Measurements from ENCODE around the gene TLE2.
"Not testable (repeated sequence)": the region's sequence is repeated elsewhere in the genome, so short reads cannot be mapped to it uniquely, and the experiment has no call there.

Gene TLE2

DNA sequence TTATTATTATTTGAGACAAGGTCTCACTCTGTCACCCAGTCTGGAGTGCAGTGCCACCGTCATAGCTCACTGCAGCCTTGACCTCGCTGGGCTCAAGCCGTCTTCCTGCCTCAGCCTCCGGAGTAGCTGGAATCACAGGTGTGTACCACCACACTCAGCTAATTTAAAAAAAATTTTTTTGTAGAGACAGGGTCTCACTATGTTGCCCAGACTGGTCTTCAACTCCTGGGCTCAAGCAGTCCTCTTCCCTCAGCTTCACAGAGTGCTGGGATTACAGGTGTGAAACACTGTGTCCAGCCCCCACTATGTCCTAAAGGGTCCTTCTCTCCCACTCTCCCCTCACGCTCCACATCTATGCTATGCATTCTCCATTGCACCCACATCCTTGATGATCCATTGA is 9.1 kb upstream of the TLE2 start:
- no peak for DNase-seq (ENCODE audit: low read depth, low spot score)

DNA sequence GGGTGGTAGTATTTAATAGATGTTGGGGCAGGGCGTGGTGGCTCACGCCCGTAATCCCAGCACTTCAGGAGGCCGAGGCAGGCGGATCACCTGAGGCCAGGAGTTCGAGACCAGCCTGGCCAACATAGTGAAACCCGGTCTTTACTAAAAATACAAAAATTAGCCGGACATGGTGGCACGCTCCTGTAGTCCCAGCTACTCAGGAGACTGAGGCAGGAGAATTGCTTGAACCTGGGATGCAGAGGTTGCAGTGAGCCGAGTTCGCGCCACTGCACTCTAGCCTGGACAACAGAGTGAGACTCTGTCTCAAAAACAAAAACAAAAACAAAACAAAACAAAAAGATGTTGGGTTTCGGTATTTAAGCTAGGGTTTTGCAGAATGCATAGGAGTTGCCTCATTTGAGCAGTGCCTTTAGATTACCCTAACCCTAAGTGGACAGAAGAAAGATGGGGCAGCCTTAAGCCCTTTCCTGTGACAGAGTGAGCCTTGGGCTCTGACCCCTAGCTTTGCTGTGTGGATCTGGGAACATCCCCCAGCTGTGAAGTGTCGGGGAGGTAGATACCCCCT is 8.0 kb upstream of the TLE2 start:
- not testable (repeated sequence) for DNase-seq (ENCODE audit: low read depth, low spot score)

DNA sequence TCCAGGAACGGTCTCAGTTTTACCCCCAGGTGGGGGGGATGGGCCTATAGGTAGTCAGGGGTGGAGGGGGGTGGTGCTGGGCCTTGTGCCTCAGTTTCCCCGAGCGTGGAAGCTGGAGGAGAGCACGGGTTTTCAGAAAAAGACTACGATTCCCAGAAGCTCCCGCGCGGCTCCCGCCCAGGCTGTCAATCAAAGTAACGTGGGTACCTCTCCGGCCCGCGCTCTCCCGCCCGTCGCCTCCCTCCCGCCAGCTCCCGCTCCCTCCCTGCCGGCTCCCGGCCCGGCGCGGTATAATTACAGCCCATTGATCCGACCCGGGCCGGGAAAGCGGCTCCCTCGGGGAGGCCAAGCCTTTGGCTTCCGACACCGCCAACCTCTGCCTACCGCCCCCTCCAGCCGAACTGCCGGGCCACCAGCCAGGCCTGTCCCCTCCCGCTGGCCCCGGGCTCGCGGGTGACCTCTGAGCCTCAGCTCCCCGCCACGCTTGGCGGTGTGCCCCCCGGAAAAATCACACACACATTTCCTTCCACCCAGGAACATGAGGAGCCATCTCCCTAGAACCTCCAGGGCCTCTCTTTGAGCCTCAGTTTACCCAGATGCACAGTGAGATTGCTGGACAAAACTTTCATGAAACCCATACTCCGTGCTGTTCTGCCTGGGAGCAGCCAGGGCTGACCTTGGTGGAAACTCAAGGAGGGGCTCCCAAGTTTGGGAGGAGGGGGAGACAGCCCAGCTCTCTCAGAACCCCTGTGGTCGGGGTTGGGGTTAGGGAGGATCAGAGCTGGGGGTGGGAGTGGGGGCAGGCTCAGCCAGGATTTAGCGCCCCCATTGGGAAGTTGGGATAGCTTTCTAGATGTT is 7.3 kb upstream of the TLE2 start:
- DNase-seq (ENCODE audit: low read depth, low spot score): peak; percentile 98

DNA sequence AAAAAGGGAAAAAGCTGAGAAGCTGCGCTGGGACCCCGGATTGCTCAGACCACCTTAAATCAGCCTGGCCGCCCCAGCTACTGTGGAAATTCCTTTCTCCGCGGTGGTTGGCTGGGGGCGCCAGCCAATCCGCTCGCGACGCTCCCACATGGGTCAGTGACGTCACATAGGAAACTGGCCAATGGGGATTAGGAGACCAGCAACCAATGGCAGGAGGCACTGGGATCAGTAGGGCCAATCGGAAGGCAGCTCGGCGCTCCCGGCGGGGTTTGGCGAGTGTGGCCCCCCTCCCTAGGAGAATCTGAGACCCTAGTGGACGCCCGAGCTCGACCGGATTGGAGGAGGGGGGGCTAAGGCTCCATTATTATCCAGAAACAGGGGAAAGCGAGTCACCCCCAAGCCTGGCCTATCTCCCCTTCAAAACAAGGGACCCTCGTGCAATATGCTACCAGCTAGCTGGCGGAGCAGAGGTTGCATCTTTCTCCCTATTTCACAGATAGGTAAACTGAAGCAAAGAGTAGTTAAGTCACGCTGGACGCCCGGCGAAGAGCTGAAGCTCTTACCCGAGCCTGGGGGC is 6.5 kb upstream of the TLE2 start:
- DNase-seq (ENCODE audit: low read depth, low spot score): peak; percentile 100

DNA sequence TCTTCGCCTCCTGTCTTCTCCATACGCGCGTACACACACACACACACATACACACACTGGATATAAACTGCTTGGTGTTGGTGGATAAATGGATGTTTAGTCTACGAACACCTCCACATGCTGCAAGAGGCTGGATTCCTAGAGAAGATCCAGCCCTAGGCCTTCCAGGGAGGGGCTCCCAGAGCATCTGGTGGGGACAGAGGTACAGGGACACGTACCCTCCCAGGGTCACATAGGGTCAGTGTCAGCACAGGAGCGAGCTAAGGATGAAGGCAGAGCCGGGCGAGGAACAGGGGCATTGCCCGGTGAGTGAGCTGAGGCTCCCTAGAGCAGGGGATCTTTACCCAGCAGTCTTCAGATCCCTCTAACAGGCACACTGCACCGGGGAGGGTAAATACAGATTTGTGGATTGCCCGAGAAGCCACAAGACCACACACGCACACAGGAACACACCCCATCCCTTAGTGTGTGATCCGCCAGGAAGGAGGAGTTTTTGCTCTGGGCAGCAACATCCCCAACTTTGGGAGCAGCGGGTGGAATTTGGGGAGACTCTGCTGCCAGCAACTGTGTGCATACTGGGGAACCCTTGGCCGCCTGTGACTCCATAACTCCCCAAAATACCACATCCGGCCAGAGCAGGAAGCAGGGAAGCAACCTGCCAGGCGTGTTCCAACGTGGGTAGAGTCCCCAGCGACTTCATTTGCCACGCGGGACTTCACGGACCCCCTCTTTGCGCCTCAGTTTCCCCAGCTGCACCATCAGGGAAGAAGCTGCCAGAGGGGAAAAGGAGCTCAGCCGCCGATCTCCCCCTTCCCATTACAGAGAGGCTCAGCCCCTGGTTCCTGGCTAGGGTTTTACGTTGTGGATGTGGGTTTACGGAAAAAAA is 5.8 kb upstream of the TLE2 start:
- DNase-seq (ENCODE audit: low read depth, low spot score): peak; percentile 66

DNA sequence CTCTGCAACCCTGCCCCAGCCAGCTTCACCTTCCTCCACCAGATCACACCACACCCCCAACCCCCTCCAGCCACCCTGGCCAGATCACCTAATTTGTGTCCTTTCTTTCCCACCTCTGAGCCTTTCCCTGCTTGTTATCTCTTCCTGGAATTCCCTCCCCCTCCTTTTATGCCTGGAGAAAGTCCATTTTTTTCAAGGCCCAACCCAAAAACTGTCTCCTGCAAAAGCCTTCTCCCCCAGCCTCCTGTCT is 5.3 kb upstream of the TLE2 start:
- DNase-seq (ENCODE audit: low read depth, low spot score): peak; percentile 91

DNA sequence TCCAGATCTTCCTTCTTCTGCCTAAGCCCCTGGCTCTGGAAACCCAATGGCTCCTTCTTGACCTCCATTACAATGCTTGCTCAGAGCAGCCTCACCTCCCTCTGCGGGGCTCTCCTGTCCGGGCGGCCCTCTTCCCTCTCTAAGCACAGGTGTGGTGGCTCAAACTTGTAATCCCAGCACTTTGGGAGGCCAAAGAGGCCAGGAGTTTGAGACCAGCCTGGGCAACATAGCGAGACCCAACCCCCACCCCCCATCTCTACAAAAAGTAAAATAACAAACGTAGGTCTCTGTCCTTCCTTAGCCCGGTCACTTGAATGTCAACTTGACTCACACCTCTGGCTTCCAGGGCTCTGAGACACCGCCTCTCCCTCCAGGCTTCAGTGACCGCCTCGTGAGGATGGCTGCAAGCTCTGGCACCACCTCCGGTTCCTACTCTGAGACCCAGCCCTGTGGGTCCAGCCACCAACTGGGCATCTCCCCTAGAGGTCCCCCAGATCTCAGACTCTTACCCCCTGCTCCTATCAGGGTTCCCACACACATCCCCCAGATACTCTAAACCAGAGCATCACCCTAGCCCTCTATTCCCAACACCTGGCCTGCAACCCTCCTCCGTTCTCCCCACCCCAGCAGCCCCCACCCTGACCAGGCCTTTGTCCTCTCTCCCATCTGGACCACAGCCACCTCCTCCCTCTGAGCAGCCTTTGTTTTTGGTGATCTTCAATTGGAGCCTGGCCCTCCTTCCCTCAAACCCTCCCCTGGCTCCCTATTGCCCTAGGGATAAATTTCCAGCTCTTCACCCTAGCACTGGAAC is 4.7 kb upstream of the TLE2 start:
- DNase-seq (ENCODE audit: low read depth, low spot score): peak; percentile 4

DNA sequence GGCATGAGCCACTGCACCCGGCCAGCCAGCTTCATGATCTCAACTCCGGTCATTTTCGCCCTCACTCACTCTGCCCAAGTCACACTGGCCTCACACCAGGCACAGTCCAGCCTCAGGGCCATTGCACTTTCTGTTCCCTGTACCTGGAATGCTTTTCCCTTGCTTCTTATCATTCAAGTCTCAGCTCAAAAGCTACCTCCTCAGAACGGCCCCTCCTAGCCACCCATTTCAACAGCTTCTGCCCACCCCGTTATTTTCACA is 2.5 kb upstream of the TLE2 start:
- DNase-seq (ENCODE audit: low read depth, low spot score): no peak

DNA sequence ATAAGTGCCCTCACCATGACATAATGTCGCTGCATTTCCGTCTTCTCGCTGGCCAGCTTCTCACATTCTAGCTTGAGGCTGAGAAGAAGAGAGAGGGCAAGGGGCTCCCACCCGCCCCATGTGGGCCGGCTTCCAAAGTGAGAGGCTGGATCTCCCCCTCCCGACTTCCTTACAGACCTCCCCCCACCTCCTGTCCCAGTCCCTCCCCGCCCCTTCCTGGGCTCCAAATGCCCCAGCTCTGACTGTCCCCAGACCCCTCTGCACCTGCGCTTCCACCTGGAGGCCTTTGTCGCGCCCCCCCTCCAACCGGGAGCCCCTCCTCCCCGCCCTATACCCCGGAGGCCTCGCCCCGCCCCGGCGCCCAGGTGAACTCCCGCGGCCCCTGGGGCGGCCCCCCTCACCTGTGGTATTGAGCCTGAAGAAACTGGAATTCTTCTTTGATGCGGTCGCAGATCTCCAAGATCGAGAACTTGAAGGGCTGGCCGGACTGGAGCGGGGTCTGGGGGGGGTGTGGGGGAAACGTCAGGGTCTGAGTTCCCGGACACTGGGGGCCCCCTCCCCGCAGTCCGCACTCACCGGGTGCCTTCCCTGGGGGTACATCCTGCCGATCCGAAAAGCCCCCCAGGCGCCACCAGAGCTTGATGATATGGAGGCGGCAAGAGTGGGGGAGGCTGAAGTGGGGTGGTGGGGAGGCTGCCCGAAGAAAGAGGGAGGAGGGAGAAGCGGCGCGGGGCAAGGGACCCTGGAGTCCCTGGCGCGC is 595 bp downstream of the TLE2 start:
- DNase-seq (ENCODE audit: low read depth, low spot score): no peak

DNA sequence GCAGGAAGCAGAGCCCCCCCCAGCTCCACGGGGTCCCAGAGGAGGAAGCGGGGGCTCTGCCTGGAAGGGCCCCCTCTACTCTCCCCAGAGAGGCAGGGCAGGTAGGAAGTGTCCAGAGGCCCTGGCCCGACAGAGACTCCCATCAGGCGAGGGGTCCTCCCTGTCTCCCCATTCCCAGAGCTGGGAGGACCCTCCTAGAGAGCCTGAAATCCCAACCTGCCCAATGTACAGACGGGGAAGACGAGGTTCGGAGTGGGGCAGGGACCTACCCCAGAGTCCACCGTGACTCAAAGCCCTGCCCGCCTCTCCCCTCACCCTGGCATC is 1.1 kb downstream of the TLE2 start:
- no peak for DNase-seq (ENCODE audit: low read depth, low spot score)

DNA sequence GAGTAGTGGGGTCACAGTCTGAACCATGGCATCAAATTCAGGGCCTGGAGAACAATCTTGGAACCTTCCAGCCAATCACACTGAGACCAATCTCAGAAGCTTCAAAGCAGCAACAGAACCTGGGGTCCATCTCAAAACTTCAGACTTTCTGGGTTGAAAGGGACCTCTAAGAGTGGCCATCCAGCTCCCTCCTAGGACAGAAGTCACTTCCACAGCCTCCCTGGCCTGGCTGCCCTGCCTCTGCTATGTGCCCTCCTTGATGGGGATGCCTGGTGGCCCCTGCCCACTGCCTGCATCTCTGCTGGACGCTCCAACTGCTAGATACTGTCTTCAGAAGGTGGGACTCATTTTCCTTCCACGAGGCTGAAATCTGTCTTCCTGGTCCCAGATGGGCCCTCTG is 1.8 kb downstream of the TLE2 start:
- no peak for DNase-seq (ENCODE audit: low read depth, low spot score)

DNA sequence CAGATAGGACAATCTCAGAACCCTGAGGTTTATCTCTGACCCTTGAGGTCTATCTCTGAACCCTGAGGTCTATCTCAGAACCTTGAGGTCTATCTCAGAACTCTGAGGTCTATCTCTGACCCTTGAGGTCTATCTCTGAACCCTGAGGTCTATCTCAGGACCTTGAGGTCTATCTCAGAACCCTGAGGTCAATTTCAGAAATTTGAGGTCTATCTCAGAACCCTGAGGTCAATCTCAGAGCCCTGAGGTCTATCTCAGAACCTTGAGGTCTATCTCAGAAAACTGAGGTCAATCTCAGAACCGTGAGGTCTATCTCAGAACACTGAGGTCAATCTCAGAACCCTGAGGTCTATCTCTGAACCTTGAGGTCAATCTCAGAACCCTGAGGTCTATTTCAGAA is 2.3 kb downstream of the TLE2 start:
- DNase-seq (ENCODE audit: low read depth, low spot score): no peak

DNA sequence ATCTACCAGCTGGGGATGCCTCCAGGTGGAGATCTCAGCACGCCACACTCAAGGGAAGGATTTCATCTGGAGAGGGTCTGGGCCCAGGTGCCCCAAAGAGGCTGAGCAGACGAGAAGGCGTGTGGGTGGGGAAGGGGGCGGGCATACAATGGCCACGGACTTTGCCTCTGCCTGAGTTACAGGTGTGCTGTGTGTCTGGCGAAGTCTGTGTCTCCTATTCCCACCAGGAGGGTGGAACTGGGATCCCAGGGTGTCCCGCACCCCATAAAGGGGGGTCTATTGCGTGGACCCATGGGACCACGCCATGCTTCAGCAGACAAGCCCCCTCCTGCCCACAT is 3.6 kb downstream of the TLE2 start:
- DNase-seq (ENCODE audit: low read depth, low spot score): no peak

DNA sequence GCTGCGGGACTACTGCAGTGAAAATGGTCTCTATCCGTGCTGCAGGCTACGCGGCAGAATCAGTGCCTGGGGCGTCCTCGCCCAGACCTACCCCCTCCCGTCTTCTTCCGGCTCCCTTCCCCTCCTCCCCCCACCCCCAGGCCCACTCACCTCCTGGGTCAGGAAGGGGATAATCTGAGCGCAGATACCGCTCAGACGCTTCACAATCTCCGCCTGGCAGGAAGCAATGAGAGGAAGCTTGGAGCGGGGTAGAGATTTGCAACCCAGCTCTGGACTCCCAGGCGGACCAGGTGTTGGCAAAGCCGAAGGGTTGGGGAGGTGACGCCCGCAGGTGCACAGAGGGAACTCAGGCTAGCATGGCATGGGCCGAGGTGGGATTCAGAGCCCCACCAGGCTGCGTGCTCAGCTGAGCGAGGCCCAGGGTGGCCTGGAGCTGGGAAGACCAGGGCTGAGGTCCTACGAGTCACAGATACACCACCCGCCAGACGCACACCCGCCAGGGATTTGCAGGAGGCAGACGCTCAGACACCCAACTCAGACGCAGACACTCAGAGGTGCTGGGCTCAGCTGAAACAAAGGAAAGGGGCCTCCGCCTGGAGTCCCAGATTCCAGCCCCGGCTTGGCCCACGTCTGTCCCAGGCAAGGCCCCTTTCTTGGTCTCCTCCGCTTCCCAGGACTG is 4.1 kb downstream of the TLE2 start:
- peak; percentile 74 for DNase-seq (ENCODE audit: low read depth, low spot score)

DNA sequence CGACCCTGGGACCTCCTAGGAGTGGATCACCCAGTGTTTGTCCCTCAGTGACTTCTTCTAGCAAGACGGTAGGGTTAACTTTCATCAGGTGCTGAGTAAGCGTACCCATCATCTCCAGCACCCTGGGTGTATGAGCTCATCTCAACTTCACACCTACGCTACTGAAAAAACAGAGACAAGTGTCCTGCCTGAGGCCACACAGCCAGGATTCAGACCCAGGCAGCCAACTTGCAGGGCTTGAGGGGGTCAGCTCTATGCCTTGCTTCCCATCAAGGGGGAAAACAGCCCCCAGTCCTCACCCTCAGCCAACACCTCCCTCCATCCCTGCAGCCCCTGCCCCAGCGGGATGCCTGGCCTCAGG is 4.6 kb downstream of the TLE2 start:
- DNase-seq (ENCODE audit: low read depth, low spot score): no peak

DNA sequence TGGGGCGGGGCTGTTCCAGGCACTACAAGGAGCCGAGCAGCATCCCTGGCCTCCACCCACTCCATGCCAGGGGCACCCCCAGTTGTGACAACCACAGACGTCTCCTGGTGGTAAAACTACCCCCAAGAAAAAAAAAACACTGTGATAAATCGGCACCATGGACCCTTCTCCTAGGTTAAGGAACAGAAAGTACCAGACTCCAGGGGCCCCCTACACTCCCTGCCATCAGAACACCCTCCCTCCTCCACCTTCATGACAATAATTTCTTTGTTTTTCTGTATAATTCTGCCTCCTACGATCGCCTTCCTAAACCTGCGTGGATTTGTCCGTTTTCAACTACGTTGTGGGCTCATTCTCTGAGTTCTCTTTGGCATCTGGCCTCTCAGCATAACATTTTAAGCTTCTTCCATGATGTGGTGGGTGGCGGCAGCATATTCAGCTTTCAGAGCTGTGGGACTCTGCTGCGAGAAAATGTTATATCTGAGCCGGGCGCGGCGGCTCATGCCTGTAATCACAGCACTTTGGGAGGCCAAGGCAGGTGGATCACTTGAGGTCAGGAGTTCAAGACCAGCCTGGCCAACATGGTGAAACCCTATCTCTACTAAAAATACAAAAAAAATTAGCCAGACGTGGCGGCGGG is 8.6 kb downstream of the TLE2 start:
- DNase-seq (ENCODE audit: low read depth, low spot score): no peak

DNA sequence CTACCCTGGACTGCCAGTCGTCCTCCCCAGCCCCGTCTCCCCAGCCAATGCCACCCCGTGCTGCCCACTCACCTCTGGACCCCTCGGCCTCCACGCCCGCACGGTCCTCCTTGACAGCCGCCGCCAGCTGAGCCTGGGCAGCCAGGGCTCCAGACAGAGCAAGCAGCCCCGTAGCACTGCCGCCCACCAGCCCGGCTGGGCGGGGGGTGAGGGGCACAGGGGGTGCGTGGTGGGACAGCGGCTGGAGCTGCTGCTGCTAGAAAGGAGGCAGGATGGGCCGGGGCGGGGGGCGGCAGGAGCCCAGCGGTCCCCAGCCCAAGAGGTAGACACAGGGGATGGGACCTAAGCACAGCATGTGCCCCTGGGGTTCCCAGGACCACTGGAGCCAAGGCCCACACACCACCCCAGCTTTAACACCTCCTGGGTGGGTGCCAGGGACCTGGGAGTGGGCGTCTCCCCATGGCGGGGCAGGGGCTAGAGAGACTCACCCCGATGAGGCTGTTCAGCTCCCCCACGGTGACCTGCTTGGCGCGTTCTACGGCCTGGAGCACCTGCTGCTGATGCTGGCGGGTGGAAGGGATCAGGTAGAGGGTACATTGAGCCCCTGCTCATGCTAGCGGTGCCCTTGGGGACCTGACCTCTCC is 9.7 kb downstream of the TLE2 start:
- no peak for DNase-seq (ENCODE audit: low read depth, low spot score)

DNA sequence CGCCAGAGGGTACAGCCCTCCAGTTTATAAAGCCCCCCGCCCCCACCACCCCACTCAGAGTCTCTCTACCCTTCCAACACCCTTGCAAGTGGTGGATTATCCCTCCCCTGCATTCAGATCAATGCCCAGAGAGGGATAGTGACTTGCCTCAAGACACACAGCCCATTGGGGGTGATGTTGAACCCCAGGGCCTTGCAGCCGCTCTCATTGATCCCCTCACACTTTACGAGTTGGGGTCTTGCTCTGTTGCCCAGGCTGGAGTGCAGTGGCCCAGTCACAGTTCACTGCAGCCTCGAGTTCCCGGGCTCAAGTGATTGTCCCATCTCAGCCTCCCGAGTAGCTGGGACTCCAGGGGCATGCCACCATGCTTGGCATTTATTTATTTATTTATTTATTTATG is 11.2 kb downstream of the TLE2 start:
- DNase-seq (ENCODE audit: low read depth, low spot score): no peak

DNA sequence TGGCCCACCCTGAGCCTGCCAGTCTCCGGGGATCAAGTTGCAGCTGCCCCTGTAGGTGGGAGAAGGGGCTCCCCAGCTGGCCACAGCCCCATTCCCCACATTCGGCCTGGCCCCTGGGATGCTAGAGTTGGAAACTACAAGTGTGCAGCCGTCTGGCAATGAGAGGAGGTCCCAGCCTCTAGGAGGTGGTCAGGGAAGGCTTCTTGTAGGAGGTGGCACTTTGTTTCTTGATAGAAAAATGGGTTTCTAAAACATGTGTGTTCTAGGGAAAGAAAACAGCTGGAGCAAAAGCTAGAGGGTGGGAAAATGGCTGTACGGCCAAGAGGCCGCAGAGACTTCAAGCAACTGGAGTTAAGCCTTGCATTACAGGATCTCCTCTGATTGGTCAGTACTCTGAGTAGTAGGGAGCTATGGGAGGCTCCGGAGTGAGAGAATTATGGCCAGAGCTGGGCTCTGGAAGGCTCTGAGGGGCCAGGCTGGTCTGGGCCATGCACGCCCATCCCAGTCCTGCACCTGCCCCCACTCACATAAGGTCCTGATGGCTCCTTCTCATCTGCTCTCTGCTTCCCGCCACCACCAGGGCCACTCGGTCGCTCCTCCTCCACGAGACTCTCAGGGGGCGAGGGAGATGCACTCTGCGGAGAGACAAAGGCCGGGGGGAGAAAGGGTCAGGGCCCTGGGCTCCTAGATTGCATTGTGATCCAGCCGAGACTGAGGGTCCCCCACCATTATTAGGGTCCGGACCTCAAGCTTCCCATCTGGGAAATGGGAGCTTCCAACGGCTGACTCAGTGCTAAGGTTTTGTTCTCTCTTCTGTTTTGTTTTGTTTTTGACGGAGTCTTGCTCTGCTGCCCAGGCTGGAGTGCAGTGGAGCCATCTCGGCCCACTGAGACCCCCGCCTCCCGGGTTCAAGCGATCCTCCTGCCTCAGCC is 13.7 kb downstream of the TLE2 start:
- no peak for DNase-seq (ENCODE audit: low read depth, low spot score)

Data from ELF-1 (cell line).